IMR-90 (cell line): ENCODE measurements around the gene KIF13A. TPM values are rescaled to one million over a fixed set of nuclear protein-coding genes. Genes with fewer than 3 reads are reported as not detected.

Experiments used
- ATAC-seq: fragments of 200-7000 bp; cut with Tn5 transposase; 2 replicates; pipeline ENCODE4 v1.9.1; 2020; ENCODE audit warnings: low read depth, mild to moderate bottlenecking, moderate library complexity
- BruUV-seq: library from RNA; stranded (reverse); fragments of 400-500 nt; replicated peaks from 2 replicates; lab custom pipeline; 2021; lab: Mats Ljungman, UMichigan
- CTCF ChIA-PET: fragments of 300-600 bp; formaldehyde crosslinking; extraction: SDS; loops from one replicate; lab custom pipeline; 2021; ENCODE audit warnings: antibody characterized with exemption; lab: Yijun Ruan, JAX
- POLR2A ChIA-PET: fragments of 300-600 bp; sonication (Branson Sonifier 250); formaldehyde crosslinking; loops from one replicate; lab custom pipeline; 2022; ENCODE audit warnings: antibody characterized with exemption; ENCODE audit not compliant: unreplicated experiment; lab: Charles Lee
- DNase-seq: peaks from one replicate; pipeline ENCODE4 v3.0.0; 2013
- H2AFZ ChIP-seq: replicated peaks from 2 replicates; pipeline ENCODE3; 2013; ENCODE audit warnings: low read length, mild to moderate bottlenecking; ENCODE audit not compliant: poor library complexity
- H2AK5ac ChIP-seq: 2 replicates; pipeline ENCODE4 v1.6.1; 2013; ENCODE audit warnings: low read depth, low read length, inconsistent platforms
- H2AK9ac ChIP-seq: replicated peaks from 2 replicates; pipeline ENCODE3; 2013; ENCODE audit warnings: mild to moderate bottlenecking, low read depth, low read length, moderate library complexity; ENCODE audit not compliant: poor library complexity
- H2BK120ac ChIP-seq: 2 replicates; pipeline ENCODE4 v1.6.1; 2013; ENCODE audit warnings: low read depth, low read length, inconsistent platforms
- H2BK15ac ChIP-seq: 3 replicates; pipeline ENCODE4 v1.6.1; 2013; ENCODE audit warnings: low read depth, low read length, inconsistent platforms
- H2BK20ac ChIP-seq: 2 replicates; pipeline ENCODE4 v1.6.1; 2013; ENCODE audit warnings: low read depth, mild to moderate bottlenecking, inconsistent platforms, low read length, moderate library complexity
- H2BK5ac ChIP-seq: 2 replicates; pipeline ENCODE4 v1.6.1; 2013; ENCODE audit warnings: mild to moderate bottlenecking, low read depth, low read length, inconsistent platforms; ENCODE audit not compliant: poor library complexity, severe bottlenecking
- H3K14ac ChIP-seq: replicated peaks from 2 replicates; pipeline ENCODE4 v1.6.1; 2013; ENCODE audit warnings: low read depth, low read length, inconsistent platforms
- H3K18ac ChIP-seq: 2 replicates; pipeline ENCODE4 v1.6.1; 2013; ENCODE audit warnings: low read depth, low read length, control low read depth
- H3K23ac ChIP-seq: 2 replicates; pipeline ENCODE4 v1.6.1; 2013; ENCODE audit warnings: low read depth, low read length, inconsistent platforms
- H3K27ac ChIP-seq: 2 replicates; pipeline ENCODE4 v1.5.1; 2013; ENCODE audit warnings: mild to moderate bottlenecking, control low read depth, low read length; ENCODE audit not compliant: insufficient read depth
- H3K27me3 ChIP-seq: 2 replicates; pipeline ENCODE4 v1.6.1; 2013; ENCODE audit warnings: low read length; ENCODE audit not compliant: control insufficient read depth, insufficient read depth
- H3K36me3 ChIP-seq: 2 replicates; pipeline ENCODE4 v1.6.1; 2013; ENCODE audit warnings: low read length, mixed read lengths; ENCODE audit not compliant: control insufficient read depth, insufficient read depth
- H3K4ac ChIP-seq: 2 replicates; pipeline ENCODE4 v1.6.1; 2013; ENCODE audit warnings: low read depth, low read length, inconsistent platforms
- H3K4me1 ChIP-seq: 2 replicates; pipeline ENCODE4 v1.6.1; 2013; ENCODE audit warnings: low read length, mixed read lengths; ENCODE audit not compliant: control insufficient read depth, insufficient read depth
- H3K4me2 ChIP-seq: 2 replicates; pipeline ENCODE4 v1.6.1; 2013; ENCODE audit warnings: low read depth, mild to moderate bottlenecking, control low read depth, low read length, moderate library complexity
- H3K4me3 ChIP-seq: 2 replicates; pipeline ENCODE4 v1.5.1; 2013; ENCODE audit warnings: low read depth, mild to moderate bottlenecking, control low read depth, low read length, moderate library complexity; ENCODE audit not compliant: insufficient read depth
- H3K56ac ChIP-seq: 2 replicates; pipeline ENCODE4 v1.6.1; 2013; ENCODE audit warnings: low read length, inconsistent platforms; ENCODE audit not compliant: insufficient read depth; ENCODE audit errors: extremely low read depth
- H3K79me1 ChIP-seq, 2 experiments: 2 replicates each; pipeline ENCODE4 v1.6.1; 2013; ENCODE audit warnings: low read length in 2 of 2, inconsistent platforms in 1 of 2, low read depth in 1 of 2
- H3K9ac ChIP-seq: 2 replicates; pipeline ENCODE4 v1.6.1; 2013; ENCODE audit warnings: low read depth, low read length, control low read depth
- H3K9me1 ChIP-seq: 2 replicates; pipeline ENCODE4 v1.6.1; 2013; ENCODE audit warnings: low read length, inconsistent platforms; ENCODE audit not compliant: insufficient read depth
- H3K9me3 ChIP-seq: 2 replicates; pipeline ENCODE4 v1.6.1; 2013; ENCODE audit warnings: low read length; ENCODE audit not compliant: control insufficient read depth, insufficient read depth
- H4K20me1 ChIP-seq: 2 replicates; pipeline ENCODE4 v1.6.1; 2013; ENCODE audit warnings: low read length, inconsistent platforms; ENCODE audit not compliant: insufficient read depth
- H4K5ac ChIP-seq: 2 replicates; pipeline ENCODE4 v1.6.1; 2013; ENCODE audit warnings: mild to moderate bottlenecking, low read depth, low read length, control low read depth
- H4K8ac ChIP-seq, 2 experiments: 2 replicates each; pipeline ENCODE4 v1.6.1; 2013; ENCODE audit warnings: low read depth in 2 of 2, low read length in 2 of 2, control low read depth in 1 of 2, inconsistent platforms in 1 of 2
- H4K91ac ChIP-seq: 2 replicates; pipeline ENCODE4 v1.6.1; 2013; ENCODE audit warnings: low read depth, low read length, inconsistent platforms; ENCODE audit not compliant: insufficient read depth
- CEBPB ChIP-seq: IDR thresholded peaks from 2 replicates; pipeline ENCODE4 v1.6.1; 2012; ENCODE audit warnings: low read depth, low read length, improper control_type of control experiment
- FOS ChIP-seq: fragments of 150-350 bp; IDR thresholded peaks from 2 replicates; pipeline ENCODE4 v1.6.1; 2016; ENCODE audit warnings: low read depth, low read length
- MAFK ChIP-seq: IDR thresholded peaks from 2 replicates; pipeline ENCODE4 v1.6.1; 2012; ENCODE audit warnings: low read depth, low read length, improper control_type of control experiment
- MAZ ChIP-seq: IDR thresholded peaks from 2 replicates; pipeline ENCODE4 v1.6.1; 2012; ENCODE audit warnings: low read depth, mild to moderate bottlenecking, low read length, improper control_type of control experiment, moderate library complexity, borderline replicate concordance
- MXI1 ChIP-seq: IDR thresholded peaks from 2 replicates; pipeline ENCODE4 v1.6.1; 2012; ENCODE audit warnings: low read depth, mild to moderate bottlenecking, low read length, moderate library complexity, borderline replicate concordance
- NFE2L2 ChIP-seq: fragments of 150-350 bp; IDR thresholded peaks from 2 replicates; pipeline ENCODE4 v1.6.1; 2016; ENCODE audit warnings: low read depth, mild to moderate bottlenecking, low read length
- POLR2A ChIP-seq: IDR thresholded peaks from 2 replicates; pipeline ENCODE4 v1.6.1; 2012; ENCODE audit warnings: mild to moderate bottlenecking, low read depth, low read length
- RFX5 ChIP-seq: IDR thresholded peaks from 2 replicates; pipeline ENCODE4 v1.8.0; 2012; ENCODE audit warnings: low read depth, mild to moderate bottlenecking, low read length, moderate library complexity
- SMC3 ChIP-seq: fragments of 150-350 bp; IDR thresholded peaks from 2 replicates; pipeline ENCODE4 v1.6.1; 2016; ENCODE audit warnings: low read depth, mild to moderate bottlenecking, antibody characterized with exemption, low read length, moderate library complexity
- WGBS, 2 experiments: methylation state at CpG; one replicate each; pipeline versions ENCODE4 v1.1.5 to v1.1.7; 2013; ENCODE audit warnings: missing lambda C conversion rate in 2 of 2; ENCODE audit not compliant: insufficient read length in 1 of 2; ENCODE audit errors: extremely low coverage in 2 of 2; 5-methylcytosine and 5-hydroxymethylcytosine counted together
- dilution Hi-C: fragments of 300-500 bp; cut with HindIII; formaldehyde crosslinking; loops from one replicate; pipeline ENCODE4 v1.14.3; 2018; ENCODE audit warnings: low sequenced_read_pairs; ENCODE audit not compliant: unreplicated experiment
- in situ Hi-C: fragments of 300-500 bp; cut with MboI; formaldehyde crosslinking; loops from 3 replicates; pipeline ENCODE4 v1.14.3; 2019; ENCODE audit warnings: low sequenced_read_pairs, inconsistent platforms, mixed read lengths
- intact Hi-C: fragments of 100-400 bp; cut with micrococcal nuclease; formaldehyde crosslinking; loops from 2 replicates; pipeline ENCODE4 v1.10.0; 2022
- polyA plus RNA-seq, 3 experiments: library from polyadenylated mRNA; depleted of rRNA; stranded (reverse); fragments of >200 nt; gene quantifications; 2 replicates each; pipeline ENCODE4 v1.2.3, GENCODE V29; 2012; ENCODE audit warnings: low replicate concordance in 1 of 3
- total RNA-seq: library from RNA; depleted of rRNA; stranded (reverse); fragments of >200 nt; gene quantifications from 2 replicates; pipeline ENCODE4 v1.2.3, GENCODE V29; 2012
- TF ChIP-seq, protein P1 (sequence below): fragments of 150-350 bp; IDR thresholded peaks from 2 replicates; pipeline ENCODE4 v1.6.1; 2016; ENCODE audit warnings: low read depth, mild to moderate bottlenecking, low read length, moderate library complexity, borderline replicate concordance

The KIF13A gene
- total and polyA plus RNA-seq, 2 of the 4 experiments (the other 2 are of a cell fraction), result 23.3 to 51.8 TPM

DNA sequence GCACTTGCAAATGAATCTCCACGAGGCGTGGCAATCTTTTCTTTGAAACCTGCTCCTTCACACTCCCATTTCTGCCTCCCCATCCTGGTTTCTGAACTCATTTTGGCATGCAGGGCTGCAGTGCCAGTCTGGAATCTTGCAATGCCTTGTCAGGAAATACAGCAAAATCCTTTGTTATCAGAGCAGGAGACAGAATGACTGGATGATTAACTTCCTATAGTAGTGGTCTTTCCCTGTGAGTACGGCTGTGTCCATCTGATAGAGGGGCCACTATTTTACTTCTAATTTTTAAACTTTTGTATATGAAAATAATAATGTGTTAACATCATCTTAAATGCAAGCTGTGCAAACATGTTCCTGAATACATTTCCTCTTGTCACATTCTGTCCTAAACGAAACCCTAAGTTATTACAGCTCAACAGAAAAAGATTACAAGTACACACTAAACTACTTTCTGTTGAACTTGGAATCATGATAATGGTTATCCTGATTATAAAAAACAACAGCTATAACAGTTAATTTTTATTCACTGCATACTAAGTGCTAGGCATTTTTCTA is 140.2 kb downstream of the KIF13A start:
- in situ Hi-C loops, result no loop called here

More for the DNA sequence above, 140.2 kb downstream of the KIF13A start:
- BruUV-seq, result no TSS peak
- Histone ChIP-seq H3K27me3 (no peaks in the 10 kb centered on the region), H3K9me1 (peaks cover 16% of the 10 kb centered on the region), H3K27ac (no peak overlapping the region), H3K9me3 (no peaks in the 10 kb centered on the region), H2AK5ac (no peak overlapping the region), H3K18ac (no peak overlapping the region), H3K36me3 (peaks cover 22% of the 10 kb centered on the region), H4K91ac (no peak overlapping the region), H2BK15ac (no peak overlapping the region), H4K8ac (no peak overlapping the region), H3K14ac (no peak overlapping the region), H3K56ac (no peak overlapping the region), H4K20me1 (no peaks in the 10 kb centered on the region), H3K4me3 (no peak overlapping the region), H3K4ac (no peak overlapping the region), H3K23ac (no peak overlapping the region), H3K4me2 (no peak overlapping the region), H2AFZ (no peak overlapping the region), H3K4me1 (peaks cover 12% of the 10 kb centered on the region), H2BK120ac (no peak overlapping the region), H2BK20ac (no peak overlapping the region), H2AK9ac (no peak overlapping the region), H3K9ac (no peak overlapping the region), H2BK5ac (no peak overlapping the region), H3K79me1 (peaks cover 13 to 39% of the 10 kb centered on the region in 2 experiments), H4K5ac (no peak overlapping the region)
- no peak for ATAC-seq
- dilution Hi-C loops, result no loop called here
- TF ChIP-seq, protein P1, sequence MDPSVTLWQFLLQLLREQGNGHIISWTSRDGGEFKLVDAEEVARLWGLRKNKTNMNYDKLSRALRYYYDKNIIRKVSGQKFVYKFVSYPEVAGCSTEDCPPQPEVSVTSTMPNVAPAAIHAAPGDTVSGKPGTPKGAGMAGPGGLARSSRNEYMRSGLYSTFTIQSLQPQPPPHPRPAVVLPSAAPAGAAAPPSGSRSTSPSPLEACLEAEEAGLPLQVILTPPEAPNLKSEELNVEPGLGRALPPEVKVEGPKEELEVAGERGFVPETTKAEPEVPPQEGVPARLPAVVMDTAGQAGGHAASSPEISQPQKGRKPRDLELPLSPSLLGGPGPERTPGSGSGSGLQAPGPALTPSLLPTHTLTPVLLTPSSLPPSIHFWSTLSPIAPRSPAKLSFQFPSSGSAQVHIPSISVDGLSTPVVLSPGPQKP, result no peak
- TF ChIP-seq RFX5 (no peak), FOS (no peak), MAFK (no peak), CEBPB (no peak), SMC3 (no peak), MXI1 (no peak), NFE2L2 (no peak), MAZ (no peak), POLR2A (no peak)
- intact Hi-C loops, result no loop called here
- CTCF ChIA-PET, result interaction anchor here (0.6 kb wide), 1 partner anchor 183 kb away, joined by 4 read pairs; no protein-coding TSS in a partner anchor
- no peak for DNase-seq
- 80% methylated on average over 2 of the region's 4 CpGs; no CpG with 5 or more reads in 1 of the 2 experiments for WGBS, 2 experiments
- POLR2A ChIA-PET, result no interaction called here
